Right ventricle myocardium inferior (tissue), 1 donor: ENCODE results near the gene WWTR1. TPM values are rescaled to one million over a fixed set of nuclear protein-coding genes. Genes with fewer than 3 reads are reported as not detected.

Experiments
- ATAC-seq: fragments of 200-7000 bp; cut with Tn5 transposase; one replicate; pipeline ENCODE4 v1.9.1; 2020; ENCODE audit warnings: mild to moderate bottlenecking, moderate library complexity
- DNase-seq: peaks from one replicate; pipeline ENCODE4 v3.0.0; 2021; ENCODE audit errors: missing footprints
- intact Hi-C: fragments of 100-400 bp; cut with DNase I; formaldehyde crosslinking; loops from one replicate; pipeline ENCODE4 v1.11.0; 2022
- total RNA-seq: library from RNA; stranded (reverse); fragmentation: NEBNext Ultra II Directional; extraction: Animal tissue kit (Norgen Biotek cat#: 25700); gene quantifications from one replicate; pipeline ENCODE4 v1.2.1, GENCODE V29; 2021
- donor health status: DM: no; HTN: yes; CAD: no; lungs with severe emphysema.

WWTR1 gene
- total RNA-seq, 1 donor from 2014 or later: 42.6 TPM

DNA sequence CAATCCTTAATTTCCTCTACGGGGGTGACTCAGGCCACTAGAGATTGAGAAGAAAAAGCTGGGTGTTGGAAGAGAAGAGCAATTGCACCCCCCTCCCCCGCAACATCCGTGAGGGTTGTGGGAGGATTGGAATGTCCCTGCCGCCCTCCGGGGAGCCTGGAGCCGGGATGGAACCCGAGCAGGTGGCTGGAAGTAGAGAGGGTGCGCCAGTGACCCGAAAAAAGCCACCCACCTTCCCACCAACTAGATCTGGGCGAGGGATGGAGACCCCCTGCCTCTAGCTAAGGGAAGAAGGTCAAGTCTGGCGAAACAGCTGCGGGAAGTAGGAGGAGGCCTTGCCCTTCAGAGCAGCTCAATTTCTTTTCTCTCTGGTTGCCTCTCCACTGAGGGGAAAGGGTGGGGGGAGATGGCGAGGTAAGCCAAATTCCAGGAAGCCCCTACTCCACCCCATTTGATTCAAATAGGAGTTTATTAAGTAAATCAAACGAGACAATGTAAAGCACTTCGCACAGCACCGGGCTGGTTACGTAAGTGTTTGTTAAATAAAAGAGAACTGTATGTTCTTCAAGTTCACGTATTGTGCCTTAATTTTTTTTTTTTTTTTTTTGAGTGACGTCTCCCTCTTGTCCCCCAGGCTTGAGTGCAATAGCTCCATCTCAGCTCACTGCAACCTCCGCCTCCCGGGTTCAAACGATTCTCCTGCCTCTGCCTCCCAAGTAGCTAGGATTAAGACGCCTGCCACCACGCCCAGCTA, 1.1 kb upstream of the WWTR1 start:
- peak; percentile 15 for ATAC-seq
- peak; percentile 70 for DNase-seq

GRCh38 chr3:149657321-149657925, 402 bp downstream of the WWTR1 start:
- DNase-seq (no peak), ATAC-seq (peak; percentile 45)
- intact Hi-C loops: loop anchor here (1.0 to 5.0 kb wide), 3 partner anchors 70 to 156 kb away; partner anchors contain the start of gene RNF13

More for the DNA sequence above, 1.1 kb upstream of the WWTR1 start:
- intact Hi-C loops: loop anchor here (2.0 to 5.0 kb wide), 2 partner anchors 72 to 128 kb away; no protein-coding TSS in a partner anchor

GRCh38 chr3:149655826-149656574, 1.8 kb downstream of the WWTR1 start:
- ATAC-seq: no peak
- DNase-seq: no peak
- intact Hi-C loops: loop anchor here (2.0 to 5.0 kb wide), 2 partner anchors 69 to 87 kb away; no protein-coding TSS in a partner anchor

DNA sequence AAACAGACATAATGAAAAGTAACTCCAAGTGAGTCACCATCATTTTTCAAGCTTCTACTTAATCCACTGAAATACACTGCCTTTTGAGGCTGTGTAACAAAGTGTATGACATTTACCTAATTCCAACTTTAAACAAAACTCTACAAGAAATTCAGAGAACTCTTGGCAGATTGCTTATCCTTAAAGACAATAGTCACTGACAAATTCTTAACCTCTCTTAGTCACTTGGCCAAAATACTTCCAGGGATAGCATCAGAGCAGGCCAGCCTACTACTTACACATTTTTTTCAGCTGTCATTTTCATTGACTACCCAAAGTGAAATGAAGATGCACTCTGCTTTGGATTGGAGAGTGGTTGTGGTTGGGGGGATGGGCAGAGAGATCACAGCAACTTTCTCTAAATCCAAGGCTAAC, 3.6 kb downstream of the WWTR1 start:
- intact Hi-C loops: no loop called here
- DNase-seq: no peak
- ATAC-seq: no peak

DNA sequence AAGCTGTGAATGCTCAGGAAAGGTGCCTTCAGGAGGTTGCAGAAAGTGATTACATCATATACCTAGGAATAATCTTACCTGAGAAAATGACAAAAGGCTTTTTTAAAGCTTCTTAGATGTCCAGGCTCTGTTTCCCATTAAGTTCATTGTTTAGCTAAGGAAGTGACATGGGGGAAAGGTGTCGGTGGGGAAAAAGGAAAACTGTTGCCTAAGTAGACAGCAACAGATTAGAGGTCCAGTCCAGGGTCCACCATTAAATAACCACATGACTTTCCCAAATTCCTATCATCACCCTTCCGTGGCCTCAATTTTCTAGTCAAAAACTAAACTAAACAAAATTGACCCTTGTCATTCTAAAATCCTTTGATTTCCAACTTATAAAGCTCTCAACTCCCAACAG, 4.3 kb downstream of the WWTR1 start:
- intact Hi-C loops: no loop called here
- ATAC-seq (no peak), DNase-seq (no peak)

GRCh38 chr3:149653136-149653535, 4.7 kb downstream of the WWTR1 start:
- DNase-seq (no peak), ATAC-seq (no peak)
- intact Hi-C loops: no loop called here

GRCh38 chr3:149650828-149651227, 7.0 kb downstream of the WWTR1 start:
- intact Hi-C loops: no loop called here
- ATAC-seq: no peak

GRCh38 chr3:149648525-149648924, 9.3 kb downstream of the WWTR1 start:
- ATAC-seq (peak; percentile 33), DNase-seq (no peak)
- intact Hi-C loops: no loop called here

More at GRCh38 chr3:149650828-149651227, 7.0 kb downstream of the WWTR1 start:
- no peak for DNase-seq

DNA sequence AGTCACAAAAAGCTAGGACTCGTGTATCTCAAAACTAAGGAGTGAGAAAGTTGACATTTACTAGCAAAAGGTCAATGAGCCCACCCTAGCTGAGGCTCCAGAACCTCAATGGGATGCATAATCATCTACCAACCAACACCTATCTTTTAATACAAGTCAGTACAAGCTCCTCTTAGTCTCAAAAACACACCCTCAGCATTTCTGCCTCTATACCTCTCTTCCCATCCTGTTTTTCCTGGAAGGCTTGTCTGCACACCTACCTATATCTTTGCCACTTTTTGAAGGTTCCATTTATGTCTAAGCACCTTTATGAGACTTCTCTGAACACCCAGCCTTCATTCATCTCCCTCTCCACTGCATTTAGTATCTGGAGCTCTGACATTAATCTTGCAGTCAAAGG, 10.0 kb downstream of the WWTR1 start:
- DNase-seq: no peak
- no peak for ATAC-seq
- intact Hi-C loops: no loop called here

DNA sequence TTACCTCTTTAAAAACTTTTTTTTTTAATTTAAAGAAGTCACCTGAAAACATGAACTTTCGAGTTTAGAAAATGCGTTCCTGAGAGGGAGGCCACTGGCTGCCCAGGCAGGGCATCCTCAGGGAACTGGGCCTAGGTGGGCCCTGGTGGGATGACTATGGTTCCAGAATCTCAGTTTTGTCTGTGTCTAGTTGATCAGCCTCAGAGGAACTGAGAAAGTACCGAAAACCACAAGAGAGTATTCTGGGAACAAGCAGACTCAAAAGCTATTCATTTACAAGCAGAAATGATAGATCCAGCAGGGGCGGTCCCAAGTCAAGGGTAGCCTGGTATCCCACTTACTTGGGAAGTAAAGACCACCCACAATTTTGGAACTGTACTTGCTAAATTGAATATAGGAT, 10.5 kb downstream of the WWTR1 start:
- intact Hi-C loops: no loop called here
- DNase-seq: no peak
- ATAC-seq: no peak

DNA sequence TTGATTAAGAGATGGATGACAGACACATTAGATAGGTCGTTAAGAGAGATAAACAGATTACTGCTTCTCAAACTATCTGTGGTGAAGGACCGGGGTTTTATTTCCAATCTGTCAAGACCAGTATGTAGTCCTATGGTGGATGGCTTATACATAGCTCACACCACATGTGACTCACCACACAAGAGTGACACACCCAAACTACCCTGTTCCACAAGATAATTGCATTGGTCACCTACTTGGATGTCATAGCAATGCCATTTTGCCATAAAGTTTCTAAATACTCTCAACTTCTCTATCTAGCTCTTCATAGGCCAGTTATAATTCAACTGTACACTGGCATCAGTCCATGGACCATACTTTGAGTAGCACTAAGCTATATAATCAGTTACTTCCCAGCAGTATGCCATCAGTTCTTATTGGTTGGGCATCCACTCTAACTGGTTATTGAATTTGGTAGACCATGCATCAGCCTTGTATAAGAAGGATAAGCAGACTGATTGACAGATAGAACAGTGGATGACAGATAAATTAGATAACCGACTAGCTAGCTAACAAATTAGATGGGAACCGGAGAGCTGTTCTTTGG, 11.6 kb downstream of the WWTR1 start:
- intact Hi-C loops: no loop called here
- ATAC-seq (no peak), DNase-seq (no peak)

- DNase-seq (no peak), ATAC-seq (no peak)
- intact Hi-C loops: no loop called here
Observed at GRCh38 chr3:149643963-149644362, 13.9 kb downstream of the WWTR1 start.

DNA sequence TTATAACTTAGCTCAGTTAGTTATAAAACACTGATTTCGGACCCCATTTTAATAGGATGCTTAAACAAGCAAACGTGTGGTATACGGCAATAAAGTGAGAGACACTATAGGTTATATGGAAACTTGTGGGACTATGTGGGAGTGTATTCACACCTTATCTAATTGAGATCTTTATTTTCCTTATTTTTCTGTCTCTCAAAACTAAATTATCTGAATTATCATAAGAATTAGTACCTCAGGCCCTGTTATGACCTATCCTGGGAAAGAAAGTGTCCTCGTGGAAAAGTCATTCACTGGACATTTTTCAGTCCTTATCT, 14.4 kb downstream of the WWTR1 start:
- ATAC-seq (no peak), DNase-seq (no peak)
- intact Hi-C loops: no loop called here

DNA sequence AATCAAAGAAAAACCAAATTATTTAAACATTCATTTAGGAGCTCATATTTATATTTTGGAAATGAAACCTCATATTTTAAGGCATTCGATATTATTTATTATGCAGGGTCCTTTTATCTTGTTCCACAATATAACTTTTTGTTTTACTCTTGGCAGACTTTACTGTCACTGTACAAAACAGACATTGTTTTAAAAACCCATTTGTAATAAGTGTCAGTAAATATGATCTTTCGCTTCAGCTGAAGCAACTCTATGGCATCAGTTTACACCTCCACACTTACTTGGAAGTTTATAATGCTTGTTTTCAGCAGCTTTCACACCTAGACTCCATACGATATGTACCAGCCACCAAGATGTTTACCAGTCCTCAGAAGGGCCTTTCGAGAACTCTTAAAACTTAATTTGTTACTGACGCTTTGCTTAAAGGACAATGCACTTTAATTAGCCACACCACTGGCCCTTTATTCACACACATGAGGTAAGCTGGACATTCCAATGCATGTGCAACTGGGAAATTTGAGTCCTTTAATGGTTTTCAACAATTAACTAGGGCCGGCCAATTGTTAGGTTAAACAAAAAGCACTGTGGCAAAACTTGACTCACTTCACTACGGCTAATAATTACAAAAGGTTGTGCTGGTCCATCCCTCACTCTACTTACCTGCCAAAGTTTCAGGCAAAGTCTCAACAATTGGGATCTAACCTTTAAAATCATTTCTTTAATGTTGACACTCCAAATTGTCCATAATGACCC, 16.7 kb downstream of the WWTR1 start:
- DNase-seq (no peak), ATAC-seq (no peak)
- intact Hi-C loops: no loop called here

DNA sequence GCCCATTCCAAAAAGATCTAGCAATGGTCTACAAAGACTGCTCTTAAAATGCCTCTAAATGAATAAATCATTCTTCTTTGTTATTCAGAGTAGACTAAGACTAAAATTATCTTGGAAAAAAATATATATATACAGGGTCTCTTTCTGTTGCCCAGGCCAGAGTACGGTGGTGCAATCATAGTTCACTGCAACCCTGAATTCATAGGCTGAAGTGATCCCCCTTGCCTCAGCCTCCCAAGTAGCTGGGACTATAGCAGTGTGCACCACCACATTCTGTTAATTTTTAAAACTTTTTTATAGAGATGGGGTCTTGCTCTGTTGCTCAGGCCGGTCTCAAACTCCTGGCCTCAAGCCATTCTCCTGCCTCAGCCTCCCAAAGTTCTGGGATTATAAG, 18.7 kb downstream of the WWTR1 start:
- ATAC-seq: no peak

DNA sequence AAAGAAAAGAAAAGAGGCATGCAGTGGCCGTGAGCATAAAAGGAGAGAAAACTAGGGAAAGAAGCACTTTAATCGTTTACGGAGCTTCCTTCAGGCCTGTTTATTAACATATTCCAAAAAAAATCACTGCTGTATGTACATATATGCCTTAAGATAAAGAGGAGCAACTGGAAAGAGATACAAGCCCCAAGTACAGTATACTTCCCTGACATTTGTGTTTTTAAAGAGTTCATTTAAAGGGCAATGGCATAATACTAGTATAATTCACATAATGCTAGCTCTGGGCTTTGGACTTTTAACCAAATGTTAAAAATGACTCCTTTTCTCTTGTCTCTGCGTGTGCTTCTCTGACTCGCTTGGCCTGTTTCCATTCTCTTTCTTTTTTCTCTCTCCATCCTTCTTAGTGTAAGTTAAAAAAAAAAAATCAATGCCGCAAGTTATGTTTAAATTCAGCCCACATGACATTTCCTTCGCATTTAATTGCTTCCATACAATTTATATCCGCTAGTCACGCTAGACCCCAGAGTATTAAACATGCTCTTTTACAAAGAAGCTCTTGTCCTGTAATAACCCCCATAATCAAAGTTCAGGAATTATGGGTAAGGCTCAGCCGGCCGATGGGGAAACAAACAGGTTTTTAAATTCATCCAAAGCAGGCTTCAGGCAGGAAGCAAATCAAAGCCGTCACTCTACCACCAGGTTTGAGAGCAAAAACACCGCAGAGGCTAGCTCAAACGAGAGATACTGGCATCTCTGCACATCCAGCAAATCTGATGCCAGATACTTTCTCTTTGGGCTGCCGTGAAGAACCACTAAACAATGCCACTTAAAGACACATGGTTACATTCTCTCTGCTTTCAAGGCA, 19.4 kb downstream of the WWTR1 start:
- peak; percentile 24 for ATAC-seq
- intact Hi-C loops: loop anchor here (5.0 kb wide), 1 partner anchor 51 kb away; no protein-coding TSS in a partner anchor
- no peak for DNase-seq

More for the DNA sequence above, 18.7 kb downstream of the WWTR1 start:
- no peak for DNase-seq
- intact Hi-C loops: loop anchor here (5.0 kb wide), 1 partner anchor 52 kb away; no protein-coding TSS in a partner anchor

DNA sequence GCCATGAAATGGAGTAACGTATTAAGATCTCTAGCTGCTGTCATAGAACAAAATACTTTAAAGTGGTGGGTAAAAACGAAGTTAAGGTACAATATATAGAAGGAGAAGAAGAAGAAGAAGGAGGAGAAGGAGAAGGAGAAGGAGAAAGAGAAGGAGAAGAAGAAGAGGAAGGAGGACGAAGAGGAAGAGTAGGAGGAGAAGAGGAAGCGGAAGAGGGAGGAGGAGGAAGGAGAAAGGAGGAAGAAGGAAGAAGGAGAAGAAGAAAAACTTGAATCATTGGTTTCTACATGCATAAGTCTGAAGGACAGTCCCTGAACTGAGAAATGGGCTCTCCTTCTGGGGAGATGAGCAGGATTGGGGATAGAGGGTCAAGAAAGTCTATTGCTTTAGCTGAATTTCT, 22.4 kb downstream of the WWTR1 start:
- ATAC-seq: no peak
- DNase-seq: no peak
- intact Hi-C loops: loop anchor here (5.0 kb wide), 1 partner anchor 48 kb away; no protein-coding TSS in a partner anchor

DNA sequence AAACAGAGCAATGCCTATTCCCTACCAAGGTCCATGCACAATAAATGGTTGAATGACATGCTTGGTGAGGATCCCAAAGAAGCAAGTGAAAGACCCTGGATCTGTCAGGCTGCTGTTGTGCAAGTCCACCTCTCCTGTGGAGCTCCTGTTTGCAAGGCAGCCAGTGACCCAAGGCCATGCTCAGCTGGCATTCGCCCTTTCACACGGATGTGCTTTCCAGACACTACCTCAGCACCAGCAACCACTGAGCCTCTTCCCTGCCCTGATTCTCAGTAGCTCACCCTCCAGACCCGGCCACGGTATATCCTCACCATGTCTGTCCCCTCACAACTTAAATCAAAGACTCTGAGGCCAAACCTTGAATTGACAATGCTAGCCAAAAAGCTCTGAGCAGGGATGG, 23.3 kb downstream of the WWTR1 start:
- DNase-seq (no peak), ATAC-seq (peak; percentile 27)
- intact Hi-C loops: no loop called here
